ENCODE results near the gene PDK2.

PDK2 gene

DNA sequence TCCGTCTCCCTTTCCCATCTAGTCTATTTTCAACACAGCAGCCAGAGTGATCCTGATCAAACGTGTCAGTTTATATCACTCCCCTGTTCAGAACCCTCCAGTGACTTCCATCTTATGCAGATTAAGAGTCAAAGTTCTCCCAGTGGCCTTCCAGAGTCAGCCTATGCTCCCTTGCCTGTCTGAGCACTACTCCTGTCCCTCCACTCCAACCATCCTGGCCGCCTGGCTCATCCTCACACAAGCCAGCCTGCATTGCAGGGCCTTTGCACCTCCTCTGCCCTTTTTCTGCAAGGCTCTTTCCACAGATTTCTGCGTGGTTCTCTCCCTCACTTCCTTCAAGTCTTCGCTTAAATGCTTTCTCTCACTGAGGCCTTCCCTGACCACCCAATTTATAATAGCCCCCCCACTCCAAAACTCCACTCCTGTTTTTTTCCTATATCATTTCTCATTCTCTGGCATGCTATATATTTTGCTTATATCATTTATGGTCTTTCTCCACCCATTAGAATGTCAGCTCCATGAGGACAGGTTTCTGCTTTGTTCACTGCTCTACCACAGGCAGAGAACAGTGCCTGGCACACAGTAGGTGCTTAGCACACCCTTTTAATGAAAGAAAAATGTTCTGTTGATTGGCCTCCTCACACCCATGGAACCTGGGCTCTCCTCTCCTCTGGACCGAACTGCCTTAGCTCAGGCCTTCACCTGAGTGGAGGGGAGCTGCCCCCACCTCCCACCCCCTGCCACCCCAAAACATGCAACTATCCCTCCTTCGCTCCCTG, 25.5 kb downstream of the PDK2 start:
- no peak overlapping the region for H3K4me3 ChIP-seq (ENCODE audit: low read depth, low read length)
- TF ChIP-seq, protein P1, sequence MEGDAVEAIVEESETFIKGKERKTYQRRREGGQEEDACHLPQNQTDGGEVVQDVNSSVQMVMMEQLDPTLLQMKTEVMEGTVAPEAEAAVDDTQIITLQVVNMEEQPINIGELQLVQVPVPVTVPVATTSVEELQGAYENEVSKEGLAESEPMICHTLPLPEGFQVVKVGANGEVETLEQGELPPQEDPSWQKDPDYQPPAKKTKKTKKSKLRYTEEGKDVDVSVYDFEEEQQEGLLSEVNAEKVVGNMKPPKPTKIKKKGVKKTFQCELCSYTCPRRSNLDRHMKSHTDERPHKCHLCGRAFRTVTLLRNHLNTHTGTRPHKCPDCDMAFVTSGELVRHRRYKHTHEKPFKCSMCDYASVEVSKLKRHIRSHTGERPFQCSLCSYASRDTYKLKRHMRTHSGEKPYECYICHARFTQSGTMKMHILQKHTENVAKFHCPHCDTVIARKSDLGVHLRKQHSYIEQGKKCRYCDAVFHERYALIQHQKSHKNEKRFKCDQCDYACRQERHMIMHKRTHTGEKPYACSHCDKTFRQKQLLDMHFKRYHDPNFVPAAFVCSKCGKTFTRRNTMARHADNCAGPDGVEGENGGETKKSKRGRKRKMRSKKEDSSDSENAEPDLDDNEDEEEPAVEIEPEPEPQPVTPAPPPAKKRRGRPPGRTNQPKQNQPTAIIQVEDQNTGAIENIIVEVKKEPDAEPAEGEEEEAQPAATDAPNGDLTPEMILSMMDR (IDR thresholded peaks at IDR 0.05; ENCODE audit: control insufficient read depth, extremely low read depth, insufficient read depth) = no peak
- DNase-seq (ENCODE audit: low read depth) = no peak

DNA sequence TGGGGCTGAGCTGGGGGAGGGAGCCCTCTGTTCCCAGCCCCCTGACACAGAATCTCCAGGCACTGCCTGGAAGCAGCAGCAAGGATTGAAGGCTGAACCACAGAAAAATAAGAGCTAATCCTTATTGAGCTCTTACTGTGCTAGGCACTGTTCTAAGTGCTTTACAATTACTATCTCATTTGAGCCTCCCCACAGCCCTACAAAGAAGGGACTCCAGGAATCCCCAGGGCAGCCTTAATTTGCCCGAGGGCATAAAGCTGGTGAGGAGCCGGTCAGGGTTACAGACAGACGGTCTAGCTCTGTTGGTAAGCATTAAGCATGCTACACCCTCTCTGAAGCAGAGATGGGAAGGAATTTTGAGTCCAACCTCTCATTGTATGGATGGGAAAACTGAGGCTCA, 27.8 kb downstream of the PDK2 start:
- no peak overlapping the region for H3K4me3 ChIP-seq (ENCODE audit: low read depth, low read length)
- no peak for DNase-seq (ENCODE audit: low read depth)
- TF ChIP-seq, protein P1 (IDR thresholded peaks at IDR 0.05; ENCODE audit: control insufficient read depth, extremely low read depth, insufficient read depth) = no peak

DNA sequence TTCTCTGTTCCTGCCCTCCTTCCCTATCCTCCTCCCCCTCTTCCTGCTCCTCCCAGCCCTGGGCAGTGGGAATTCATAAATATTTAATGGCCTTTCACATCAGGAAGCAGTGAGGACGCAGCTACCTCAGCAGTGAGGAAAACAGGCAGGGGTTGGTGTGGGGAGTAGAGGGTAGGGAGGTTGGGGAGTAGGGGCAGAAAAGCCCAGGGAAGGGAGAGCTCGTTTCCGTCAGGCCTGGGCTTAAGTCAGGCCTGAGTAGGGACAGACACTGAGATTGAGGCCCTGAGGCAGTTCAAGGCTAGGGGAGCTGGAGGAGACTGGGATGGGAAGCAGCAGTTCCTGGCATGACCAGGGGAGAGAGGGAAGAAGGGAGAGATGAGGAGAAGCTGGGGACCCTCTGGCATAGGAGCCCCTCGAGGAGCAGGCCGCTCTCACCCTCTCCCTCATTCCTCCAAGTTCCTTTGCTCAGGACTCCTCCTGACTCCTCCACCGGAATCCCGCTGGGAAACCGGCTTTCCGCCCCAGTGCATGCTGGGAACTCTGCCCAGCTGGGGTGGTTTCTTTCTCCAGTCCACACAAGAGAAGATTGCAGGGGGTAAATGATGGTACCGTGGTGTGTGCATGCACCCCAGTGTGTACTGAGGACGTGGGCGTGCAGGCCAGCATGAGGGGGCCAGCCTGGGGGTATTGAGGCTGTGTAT, 28.6 kb downstream of the PDK2 start:
- H3K4me3 ChIP-seq (ENCODE audit: low read depth, low read length) = no peak overlapping the region
- no peak for DNase-seq (ENCODE audit: low read depth)
- TF ChIP-seq, protein P1 (IDR thresholded peaks at IDR 0.05; ENCODE audit: control insufficient read depth, extremely low read depth, insufficient read depth) = no peak

GRCh38 chr17:50125420-50125997, 30.4 kb downstream of the PDK2 start:
- DNase-seq (ENCODE audit: low read depth) = no peak
- TF ChIP-seq, protein P1 (IDR thresholded peaks at IDR 0.05; ENCODE audit: control insufficient read depth, extremely low read depth, insufficient read depth) = no peak
- no peak overlapping the region for H3K4me3 ChIP-seq (ENCODE audit: low read depth, low read length)

DNA sequence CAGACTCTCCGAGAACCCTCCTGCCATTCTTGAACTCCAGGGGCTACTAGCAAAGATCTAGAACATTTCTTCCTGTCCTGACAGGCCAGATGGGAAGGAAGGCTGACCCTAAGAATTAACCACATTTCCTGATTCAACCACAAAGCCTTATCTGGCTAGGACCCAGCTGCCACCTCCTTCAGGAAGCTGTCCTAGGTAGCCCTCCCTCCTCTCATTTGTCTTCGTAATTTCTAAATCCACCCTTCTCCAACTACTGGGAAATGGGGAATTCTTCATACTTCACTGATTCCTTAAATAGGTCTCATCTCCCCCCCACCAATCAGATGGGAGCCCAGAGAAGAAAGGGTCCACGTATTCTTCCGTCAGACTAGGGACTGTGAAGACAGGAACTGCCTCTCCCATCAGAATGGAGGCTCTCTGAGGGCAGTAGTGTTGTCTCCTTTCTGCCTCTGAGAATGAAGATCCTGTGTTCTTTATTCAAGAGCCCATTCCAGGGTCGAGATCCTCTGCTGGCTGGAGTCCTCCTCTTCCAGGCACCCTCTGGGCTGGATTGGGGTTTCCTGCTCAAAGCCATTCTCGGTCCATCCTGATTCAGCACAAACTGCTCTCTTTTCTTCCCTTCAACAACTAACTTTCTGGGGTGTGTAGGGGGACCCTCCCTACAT, 32.7 kb downstream of the PDK2 start:
- TF ChIP-seq, protein P1 (IDR thresholded peaks at IDR 0.05; ENCODE audit: control insufficient read depth, extremely low read depth, insufficient read depth) = no peak
- DNase-seq (ENCODE audit: low read depth) = no peak
- no peak overlapping the region for H3K4me3 ChIP-seq (ENCODE audit: low read depth, low read length)

GRCh38 chr17:50128441-50129352, 33.5 kb downstream of the PDK2 start:
- no peak overlapping the region for H3K4me3 ChIP-seq (ENCODE audit: low read depth, low read length)
- TF ChIP-seq, protein P1 (IDR thresholded peaks at IDR 0.05; ENCODE audit: control insufficient read depth, extremely low read depth, insufficient read depth) = no peak
- no peak for DNase-seq (ENCODE audit: low read depth)

Measured in LNCaP clone FGC (cell line).